Lower leg skin (tissue), 4 donors: Measurements from ENCODE around the gene OPA3. TPM values are rescaled to one million over a fixed set of nuclear protein-coding genes. Genes with fewer than 3 reads are reported as not detected.
"Not testable (repeated sequence)": the region's sequence is repeated elsewhere in the genome, so short reads cannot be mapped to it uniquely, and the experiment has no call there.

Experiments used
- DNase-seq, 2 donors: peaks; one replicate each; pipeline ENCODE4 v3.0.0-alpha.2; 2019; ENCODE audit warnings: low spot score in 2 of 2
- H3K4me3 ChIP-seq: fragments of 200-600 bp; sonication (generic); 2 replicates; pipeline ENCODE4 v1.5.1; 2017; ENCODE audit warnings: mild to moderate bottlenecking, low read depth; ENCODE audit not compliant: poor library complexity, severe bottlenecking
- POLR2A ChIP-seq, 2 donors: fragments of 450-650 bp; IDR thresholded peaks; one replicate each; pipeline ENCODE4 v1.6.1; 2016 to 2017; ENCODE audit warnings: antibody characterized with exemption in 2 of 2, mild to moderate bottlenecking in 1 of 2, moderate library complexity in 1 of 2
- WGBS, 2 donors: methylation state at CpG; one replicate each; pipeline ENCODE4 v1.1.5; 2018; 5-methylcytosine and 5-hydroxymethylcytosine counted together
- intact Hi-C: fragments of 100-400 bp; cut with DNase I; formaldehyde crosslinking; loops from one replicate; pipeline ENCODE4 v1.15.0; 2023; ENCODE audit warnings: low total_unique reads
- total RNA-seq, 4 donors: library from RNA; depleted of rRNA; stranded (reverse); fragments of >200 nt; gene quantifications; one replicate each; pipeline ENCODE4 v1.1.0, GENCODE V29; 2016
- TF ChIP-seq, protein P1 (sequence below), 3 donors: fragments of 450-650 bp; IDR thresholded peaks; one replicate each; pipeline ENCODE4 v1.5.1; 2016; ENCODE audit warnings: antibody characterized with exemption in 3 of 3, mild to moderate bottlenecking in 3 of 3, moderate library complexity in 2 of 3

Gene OPA3
- 10 to 100 TPM in 3 of 4 donors, 1 to 10 TPM in 1; 4.4 to 15.7 (median 12.7) TPM for total RNA-seq

GRCh38 chr19:45584332-45585157 is at the start of gene OPA3:
OPA3 (minus strand) TSS chr19:45584802; CDS start chr19:45584764, 38 bp downstream.
- DNase-seq = peak; percentile 100
- peak within 1 kb of the TSS; percentile 53 for H3K4me3 ChIP-seq
- intact Hi-C loops = loop anchor here (5.0 kb wide), 1 partner anchor 827 kb away; no protein-coding TSS in a partner anchor
- TF ChIP-seq, protein P1, sequence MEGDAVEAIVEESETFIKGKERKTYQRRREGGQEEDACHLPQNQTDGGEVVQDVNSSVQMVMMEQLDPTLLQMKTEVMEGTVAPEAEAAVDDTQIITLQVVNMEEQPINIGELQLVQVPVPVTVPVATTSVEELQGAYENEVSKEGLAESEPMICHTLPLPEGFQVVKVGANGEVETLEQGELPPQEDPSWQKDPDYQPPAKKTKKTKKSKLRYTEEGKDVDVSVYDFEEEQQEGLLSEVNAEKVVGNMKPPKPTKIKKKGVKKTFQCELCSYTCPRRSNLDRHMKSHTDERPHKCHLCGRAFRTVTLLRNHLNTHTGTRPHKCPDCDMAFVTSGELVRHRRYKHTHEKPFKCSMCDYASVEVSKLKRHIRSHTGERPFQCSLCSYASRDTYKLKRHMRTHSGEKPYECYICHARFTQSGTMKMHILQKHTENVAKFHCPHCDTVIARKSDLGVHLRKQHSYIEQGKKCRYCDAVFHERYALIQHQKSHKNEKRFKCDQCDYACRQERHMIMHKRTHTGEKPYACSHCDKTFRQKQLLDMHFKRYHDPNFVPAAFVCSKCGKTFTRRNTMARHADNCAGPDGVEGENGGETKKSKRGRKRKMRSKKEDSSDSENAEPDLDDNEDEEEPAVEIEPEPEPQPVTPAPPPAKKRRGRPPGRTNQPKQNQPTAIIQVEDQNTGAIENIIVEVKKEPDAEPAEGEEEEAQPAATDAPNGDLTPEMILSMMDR (IDR thresholded peaks at IDR 0.05) = no peak
- peak in 1 of 2 donors; percentile 70 for TF ChIP-seq POLR2A (IDR thresholded peaks at IDR 0.05)
- WGBS, 2 donors = 0 to 1% methylated on average over 47 to 61 of the region's 63 CpGs

DNA sequence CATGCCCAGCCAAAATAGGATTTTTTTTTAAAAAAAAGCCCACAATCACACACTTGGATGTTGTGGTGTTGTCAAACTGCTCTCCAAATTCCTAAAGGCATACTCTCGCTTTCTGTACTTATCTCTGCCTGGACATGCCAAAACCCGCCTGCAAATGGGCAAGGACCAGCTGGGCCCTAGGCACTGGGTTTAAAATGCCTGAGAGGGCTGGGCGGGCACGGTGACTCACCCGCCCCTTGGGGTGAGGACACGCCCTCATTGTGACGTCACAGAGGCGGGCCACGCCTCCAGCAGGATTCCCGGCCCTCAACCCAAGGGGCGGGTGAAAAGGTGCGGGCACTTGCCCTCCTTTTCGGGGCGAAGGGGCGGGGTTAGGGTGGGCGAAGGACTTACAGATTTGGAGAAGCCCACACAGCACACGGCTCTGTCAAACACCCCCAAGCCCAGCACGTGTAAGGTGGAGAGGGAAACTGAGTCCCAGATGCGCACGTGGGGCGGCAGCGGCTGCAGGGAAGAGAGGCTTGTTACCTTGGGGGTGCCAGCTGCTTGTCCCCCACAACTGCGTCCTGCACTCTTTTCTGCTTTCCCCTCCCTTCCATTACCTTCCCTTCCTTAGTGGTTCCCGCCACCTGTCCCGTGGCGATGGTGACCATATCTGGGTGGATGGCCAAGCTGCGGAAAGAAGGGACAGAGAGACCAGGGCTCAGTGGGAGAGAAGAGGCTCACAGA is 48.0 kb upstream of the OPA3 start:
- H3K4me3 ChIP-seq = no peak overlapping the region
- WGBS, 2 donors = 49% methylated on average over 26 to 27 of the region's 27 CpGs
- TF ChIP-seq, protein P1 (IDR thresholded peaks at IDR 0.05) = no peak
- TF ChIP-seq POLR2A (IDR thresholded peaks at IDR 0.05) = no peak
- intact Hi-C loops = no loop called here
- peak; percentile 77 to 90 for DNase-seq

- intact Hi-C loops = no loop called here
- DNase-seq = no peak
- 62 to 69% methylated on average over 2 of the region's 2 CpGs for WGBS, 2 donors
Measured at GRCh38 chr19:45630463-45630862, 45.9 kb upstream of the OPA3 start.

DNA sequence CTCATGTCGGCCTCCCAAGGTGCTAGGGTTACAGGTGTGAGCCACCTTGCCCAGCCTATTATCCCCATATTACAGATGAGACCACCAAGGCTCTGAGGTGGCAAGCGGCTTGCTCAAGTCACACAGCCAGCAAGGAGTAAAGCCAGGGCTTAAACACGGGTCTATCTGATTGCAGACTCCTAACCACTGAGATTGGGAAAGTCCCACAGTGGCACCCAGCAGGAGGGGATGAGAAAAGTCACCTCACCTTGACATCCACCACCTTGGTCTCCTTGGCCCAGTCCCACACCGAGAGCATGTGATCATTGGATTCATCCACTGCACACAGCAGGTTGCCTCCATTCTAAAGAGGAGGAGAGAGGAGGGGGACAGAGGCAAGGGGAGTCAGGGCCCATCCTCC is 45.1 kb upstream of the OPA3 start:
- WGBS, 2 donors = 79 to 92% methylated on average over 4 of the region's 4 CpGs
- no peak overlapping the region for H3K4me3 ChIP-seq
- no peak for TF ChIP-seq POLR2A (IDR thresholded peaks at IDR 0.05)
- no peak for DNase-seq
- intact Hi-C loops = no loop called here

More at GRCh38 chr19:45630463-45630862, 45.9 kb upstream of the OPA3 start:
- TF ChIP-seq POLR2A (IDR thresholded peaks at IDR 0.05) = no peak
- TF ChIP-seq, protein P1 (IDR thresholded peaks at IDR 0.05) = no peak
- no peak overlapping the region for H3K4me3 ChIP-seq

DNA sequence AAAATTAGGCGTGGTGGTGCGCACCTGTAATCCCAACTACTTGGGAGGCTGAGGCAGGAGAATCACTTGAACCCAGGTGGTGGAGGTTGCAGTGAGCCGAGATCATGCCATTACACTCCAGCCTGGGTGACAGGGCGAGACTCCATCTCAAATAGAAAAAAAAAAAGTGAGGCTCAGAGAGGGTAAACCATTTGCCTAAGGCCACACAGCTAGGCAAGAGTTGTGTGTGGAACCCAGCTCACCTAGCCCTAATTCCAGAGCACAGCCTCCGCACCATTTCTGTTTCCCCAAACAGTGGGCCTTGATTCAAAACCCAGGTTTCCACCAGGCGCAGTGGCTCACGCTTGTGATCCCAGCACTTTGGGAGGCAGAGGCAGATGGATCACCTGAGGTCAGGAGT is 43.6 kb upstream of the OPA3 start:
- intact Hi-C loops, H3K4me3 ChIP-seq, DNase-seq: not testable (repeated sequence)
- 94 to 98% methylated on average over 7 of the region's 7 CpGs for whole genome bisulfite sequencing, 2 donors

- no peak overlapping the region for H3K4me3 ChIP-seq
- no peak for DNase-seq
- TF ChIP-seq, protein P1 (IDR thresholded peaks at IDR 0.05) = no peak
- TF ChIP-seq POLR2A (IDR thresholded peaks at IDR 0.05) = no peak
- intact Hi-C loops = no loop called here
- WGBS, 2 donors = 88 to 91% methylated on average over 1 of the region's 1 CpG
Measured at GRCh38 chr19:45623984-45624383, 39.4 kb upstream of the OPA3 start.
